Keratinocyte (primary cell): ENCODE results near the gene IGFBP1.

Source experiments
- EZH2 ChIP-seq: IDR thresholded peaks from one replicate; pipeline ENCODE4 v1.6.1; 2012; ENCODE audit warnings: inconsistent platforms, mild to moderate bottlenecking, low read length, moderate library complexity
- TF ChIP-seq, protein P1 (sequence below), 3 experiments: IDR thresholded peaks in 1 of 3; conservative IDR thresholded peaks in 1 of 3; optimal IDR thresholded peaks in 1 of 3; 2 replicates in 2 of 3; 3 replicates in 1 of 3; pipeline versions ENCODE3 to v1.5.1; 2011; ENCODE audit warnings: low read length in 3 of 3, mild to moderate bottlenecking in 3 of 3, moderate library complexity in 2 of 3, control low read depth in 1 of 3, inconsistent platforms in 1 of 3; ENCODE audit not compliant: insufficient read depth in 2 of 3; ENCODE audit errors: extremely low read depth in 1 of 3

DNA sequence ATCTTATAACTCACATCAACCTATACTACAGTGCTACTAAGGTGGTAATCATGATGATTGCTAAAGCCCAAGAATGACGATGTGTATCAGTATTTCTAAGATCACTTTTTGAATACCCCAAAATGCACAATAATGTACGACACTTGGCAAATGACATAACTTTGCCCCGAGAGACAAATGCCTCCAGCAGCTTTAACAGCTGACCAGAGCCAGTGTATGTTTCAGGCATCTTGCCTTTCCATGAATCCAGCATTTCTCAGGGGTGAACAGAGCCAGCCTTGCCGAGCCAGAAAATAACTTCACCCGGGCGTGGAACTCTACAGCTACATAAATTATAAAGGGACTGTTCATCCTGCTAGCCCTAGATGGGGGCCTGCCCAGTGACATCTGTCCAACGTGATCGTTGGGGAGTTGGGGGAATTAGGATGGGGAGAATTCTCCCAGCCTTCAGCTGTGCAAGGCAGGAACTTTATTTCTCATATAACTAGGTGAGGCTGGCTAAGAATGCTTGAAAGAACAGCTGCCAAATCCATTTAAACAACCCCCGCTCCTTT, 31.0 kb downstream of the IGFBP1 start:
- TF ChIP-seq, protein P1, sequence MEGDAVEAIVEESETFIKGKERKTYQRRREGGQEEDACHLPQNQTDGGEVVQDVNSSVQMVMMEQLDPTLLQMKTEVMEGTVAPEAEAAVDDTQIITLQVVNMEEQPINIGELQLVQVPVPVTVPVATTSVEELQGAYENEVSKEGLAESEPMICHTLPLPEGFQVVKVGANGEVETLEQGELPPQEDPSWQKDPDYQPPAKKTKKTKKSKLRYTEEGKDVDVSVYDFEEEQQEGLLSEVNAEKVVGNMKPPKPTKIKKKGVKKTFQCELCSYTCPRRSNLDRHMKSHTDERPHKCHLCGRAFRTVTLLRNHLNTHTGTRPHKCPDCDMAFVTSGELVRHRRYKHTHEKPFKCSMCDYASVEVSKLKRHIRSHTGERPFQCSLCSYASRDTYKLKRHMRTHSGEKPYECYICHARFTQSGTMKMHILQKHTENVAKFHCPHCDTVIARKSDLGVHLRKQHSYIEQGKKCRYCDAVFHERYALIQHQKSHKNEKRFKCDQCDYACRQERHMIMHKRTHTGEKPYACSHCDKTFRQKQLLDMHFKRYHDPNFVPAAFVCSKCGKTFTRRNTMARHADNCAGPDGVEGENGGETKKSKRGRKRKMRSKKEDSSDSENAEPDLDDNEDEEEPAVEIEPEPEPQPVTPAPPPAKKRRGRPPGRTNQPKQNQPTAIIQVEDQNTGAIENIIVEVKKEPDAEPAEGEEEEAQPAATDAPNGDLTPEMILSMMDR (optimal IDR thresholded peaks at IDR 0.05 in 1 of 3, IDR thresholded peaks at IDR 0.05 in 1 of 3, conservative IDR thresholded peaks at IDR 0.05 in 1 of 3; ENCODE audit: extremely low read depth in 1 of 3, insufficient read depth in 2 of 3, low read length in 3 of 3) = no peak
- no peak for TF ChIP-seq EZH2
